Stimulated activated CD4-positive, alpha-beta T cell treated with anti-CD3 and anti-CD28 coated beads, Interleukin-1b, Interleukin-23, amount 100 ng/mL, for 1 hour (primary cell): ENCODE measurements around the gene UBALD1.
A peak's percentile ranks its signal among the peaks of the same experiment; 100 is the strongest.

Experiments
- DNase-seq, 2 donors: peaks; one replicate each; pipeline ENCODE4 v3.0.0-alpha.2; 2020; ENCODE audit warnings: low read depth in 2 of 2

Gene UBALD1

DNA sequence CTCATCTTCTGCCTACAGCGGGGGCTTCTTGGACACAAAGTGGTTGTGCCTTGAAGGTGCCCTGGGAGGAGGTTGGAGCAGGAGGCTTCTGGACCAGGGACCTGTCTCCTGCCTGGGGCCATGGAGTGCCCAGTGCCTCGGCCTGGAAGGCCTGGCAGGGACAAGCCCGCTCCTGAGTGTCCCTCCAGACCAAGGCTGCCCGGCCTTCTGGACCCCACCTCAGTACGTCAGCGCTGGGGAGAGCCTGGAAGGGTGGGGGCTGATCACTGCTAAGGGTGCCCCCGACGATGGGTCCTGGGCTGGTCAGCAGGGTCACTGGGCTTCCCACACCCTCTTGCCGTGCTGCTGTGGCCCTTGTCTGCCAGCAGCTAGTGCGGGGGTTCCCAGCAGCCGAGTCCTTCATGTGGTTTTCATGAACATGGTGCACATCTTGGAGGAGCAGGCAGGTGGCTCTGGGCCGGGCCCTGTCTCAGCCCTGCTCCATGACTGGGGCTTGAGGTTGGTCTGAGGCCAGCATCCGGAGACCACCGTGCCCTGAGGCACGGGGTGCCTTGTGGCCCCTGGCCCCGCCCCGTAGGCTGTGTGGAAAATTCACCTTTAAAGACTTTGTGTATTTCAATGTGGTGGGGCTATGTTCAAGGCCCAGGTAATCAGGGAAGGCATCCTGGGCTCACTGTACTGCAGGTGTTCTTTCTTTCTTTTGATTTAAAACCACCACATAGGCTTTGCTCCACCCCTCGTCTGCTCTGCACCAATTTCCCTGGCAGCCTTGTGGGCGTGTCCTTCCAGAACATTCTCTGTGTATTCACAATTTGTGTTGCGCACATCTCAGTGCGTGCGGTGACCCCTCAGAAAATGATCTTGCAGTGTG lies 32.3 kb upstream of the UBALD1 start:
- no peak for DNase-seq

DNA sequence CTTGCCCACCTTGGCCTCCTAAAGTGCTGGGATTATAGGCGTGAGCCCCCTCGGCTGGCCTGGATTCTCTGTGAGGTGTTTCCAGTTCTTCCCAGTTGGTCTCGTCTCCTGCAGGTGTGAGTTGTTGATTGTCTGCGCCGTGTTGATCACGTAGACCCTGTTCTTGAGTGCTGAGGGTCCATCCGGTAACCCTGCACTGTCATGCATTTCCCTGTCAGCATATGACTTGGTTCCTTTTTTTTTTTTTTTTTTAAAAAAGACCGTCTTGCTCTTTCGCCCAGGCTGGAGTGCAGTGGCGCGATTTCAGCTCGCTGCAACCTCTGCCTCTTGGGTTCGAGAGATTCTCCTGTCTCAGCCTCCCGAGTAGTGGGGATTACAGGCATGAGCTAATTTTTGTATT lies 27.2 kb upstream of the UBALD1 start:
- no peak for DNase-seq

- no peak for DNase-seq
These were observed 26.6 kb upstream of the UBALD1 start for GRCh38 chr16:4641306-4641687.

GRCh38 chr16:4640572-4641305 lies 26.1 kb upstream of the UBALD1 start:
- no peak for DNase-seq

DNA sequence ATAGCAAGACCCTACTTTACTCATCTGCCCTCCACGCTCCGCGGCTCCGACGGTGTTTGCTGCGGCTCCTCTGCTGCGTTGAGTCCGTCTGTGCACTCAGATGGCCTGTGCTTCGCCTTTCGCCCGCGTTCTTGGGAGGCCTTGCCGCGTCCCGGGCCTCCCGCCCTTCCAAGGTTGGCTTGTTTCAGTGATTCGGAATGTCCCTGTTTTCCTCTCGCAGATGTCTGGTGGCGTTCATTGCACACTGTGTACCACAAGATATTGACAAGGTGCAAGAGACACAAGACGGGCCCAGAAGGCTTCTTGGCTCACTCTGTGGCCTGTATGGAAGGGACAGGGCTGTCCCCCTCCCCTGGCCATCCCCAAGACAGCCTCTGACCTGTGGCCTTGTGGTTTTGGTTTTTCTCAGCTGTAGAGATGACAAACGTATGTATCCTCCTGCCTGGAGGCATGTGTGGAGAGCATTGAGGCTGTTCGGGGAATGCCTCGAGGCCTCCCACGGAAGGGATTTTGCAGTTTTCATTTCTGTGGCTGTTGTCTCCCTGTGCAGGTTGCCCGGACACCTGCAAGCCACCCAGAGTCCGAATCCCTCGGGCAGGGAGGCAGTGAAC lies 25.3 kb upstream of the UBALD1 start:
- no peak for DNase-seq

GRCh38 chr16:4637501-4638166 lies 22.9 kb upstream of the UBALD1 start:
- DNase-seq = no peak

DNA sequence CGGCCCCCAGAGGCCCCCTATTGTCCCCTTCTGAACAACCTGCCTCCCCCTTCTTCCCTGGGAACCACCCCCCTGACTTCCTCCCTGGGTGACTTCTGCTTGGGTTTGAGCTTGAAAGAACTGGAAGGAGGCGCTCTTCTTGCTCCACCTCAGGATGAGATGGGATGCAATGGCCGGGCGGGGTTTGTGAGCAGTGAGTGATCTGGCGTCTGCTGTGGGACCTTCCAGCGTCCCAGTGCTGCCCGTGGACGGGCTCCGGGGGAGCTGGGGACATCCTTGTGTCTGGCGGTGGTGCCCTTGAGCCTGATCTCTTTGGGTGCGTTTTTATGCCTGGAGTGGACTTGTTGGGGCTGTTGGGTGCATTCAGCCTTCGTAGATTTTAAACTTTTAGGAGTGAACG lies 21.5 kb upstream of the UBALD1 start:
- no peak for DNase-seq

- DNase-seq = no peak
These were observed 20.1 kb upstream of the UBALD1 start for GRCh38 chr16:4634768-4635167.

DNA sequence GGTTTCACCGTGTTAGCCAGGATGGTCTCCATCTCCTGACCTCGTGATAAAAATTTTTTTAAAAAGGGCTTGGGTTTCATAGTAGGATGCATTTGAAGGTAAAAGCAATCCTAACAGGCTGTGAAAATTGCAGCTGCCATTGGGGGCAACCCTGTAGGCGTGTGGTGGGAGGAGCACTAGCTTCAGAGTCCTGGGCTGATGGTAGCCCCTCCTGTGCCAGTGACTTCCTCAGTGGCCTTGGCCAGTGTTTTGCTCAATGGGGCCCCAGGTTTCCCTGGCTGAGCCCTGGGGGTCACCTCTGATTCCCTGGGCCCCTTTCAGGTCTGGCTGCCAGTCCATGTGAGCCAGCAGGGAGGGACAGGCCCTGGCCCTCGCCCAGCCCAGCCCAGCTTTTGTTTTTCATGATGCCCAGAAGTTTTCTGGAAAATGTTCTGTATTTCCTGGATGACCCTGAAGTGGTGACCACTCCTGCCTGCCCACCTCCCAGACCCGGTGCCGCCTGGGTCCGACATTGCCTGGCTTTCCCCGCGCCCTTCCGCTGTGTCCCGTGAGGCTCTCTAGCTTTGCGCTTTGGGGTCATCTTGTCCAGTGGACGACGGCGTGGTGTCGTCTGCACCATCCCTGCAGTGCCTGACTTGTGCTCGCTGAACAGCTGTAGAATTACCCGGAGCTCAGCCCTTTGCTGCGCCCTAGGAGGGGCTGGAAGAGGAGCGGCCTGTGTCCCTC lies 19.4 kb upstream of the UBALD1 start:
- DNase-seq = no peak

- no peak for DNase-seq
These were observed 16.8 kb upstream of the UBALD1 start for GRCh38 chr16:4631444-4631843.

GRCh38 chr16:4628283-4628682 lies 13.6 kb upstream of the UBALD1 start:
- no peak for DNase-seq

DNA sequence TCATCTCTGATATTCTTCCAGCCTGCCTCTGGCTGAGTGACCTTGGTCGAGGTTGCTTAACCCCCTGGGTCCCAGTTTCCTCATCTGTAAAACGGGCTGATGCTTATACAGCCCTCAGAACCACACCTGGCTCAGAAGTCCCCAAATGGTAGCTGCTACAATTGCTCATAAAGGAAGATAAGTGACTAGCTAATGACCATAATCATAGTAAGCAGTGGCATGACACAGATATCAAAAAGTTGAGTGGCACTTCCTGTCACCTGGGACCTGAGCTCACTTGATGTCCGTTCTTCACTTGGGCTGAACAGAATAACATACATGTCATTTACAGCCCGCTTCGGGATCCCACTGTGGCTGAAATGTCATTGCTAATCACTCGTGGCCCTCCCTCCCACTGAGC lies 11.7 kb upstream of the UBALD1 start:
- DNase-seq = no peak

- no peak for DNase-seq
These were observed 11.0 kb upstream of the UBALD1 start for GRCh38 chr16:4625560-4626159.

DNA sequence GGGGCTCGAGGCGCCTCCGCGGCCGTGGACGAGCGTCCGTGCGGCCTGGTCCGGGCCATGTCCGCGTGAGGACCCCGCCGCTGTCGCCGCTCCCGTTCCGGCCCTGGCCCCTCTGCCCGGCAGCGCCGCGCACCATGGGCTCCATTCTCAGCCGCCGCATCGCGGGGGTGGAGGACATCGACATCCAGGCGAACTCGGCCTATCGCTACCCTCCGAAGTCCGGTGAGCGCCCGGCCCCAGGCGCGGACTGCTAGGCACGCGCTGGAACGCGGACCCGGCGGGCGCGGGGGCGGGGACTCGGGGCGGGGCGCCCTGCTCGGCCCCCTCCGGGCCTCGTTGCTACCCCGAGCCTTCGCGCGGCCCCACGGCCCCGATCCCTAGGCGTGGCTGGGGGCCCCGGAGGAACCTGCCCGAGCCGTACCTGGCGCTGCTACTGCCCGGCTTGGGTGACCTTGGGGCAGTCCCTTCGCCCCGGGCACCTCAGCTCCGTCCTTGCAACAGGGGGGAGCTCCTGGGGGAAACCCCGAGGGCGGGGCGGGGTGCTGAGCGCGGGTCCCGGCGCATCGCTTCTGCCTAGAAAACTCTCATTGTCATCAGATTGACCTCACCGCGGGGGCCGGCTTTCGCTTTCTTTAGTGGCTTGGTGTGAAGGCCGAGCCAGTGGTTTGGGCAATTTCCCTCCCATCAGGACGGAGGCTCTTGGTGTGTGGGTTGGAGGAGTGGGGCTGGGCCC lies 10.3 kb upstream of the UBALD1 start:
- peak in 1 of 2 donors; percentile 50 for DNase-seq

DNA sequence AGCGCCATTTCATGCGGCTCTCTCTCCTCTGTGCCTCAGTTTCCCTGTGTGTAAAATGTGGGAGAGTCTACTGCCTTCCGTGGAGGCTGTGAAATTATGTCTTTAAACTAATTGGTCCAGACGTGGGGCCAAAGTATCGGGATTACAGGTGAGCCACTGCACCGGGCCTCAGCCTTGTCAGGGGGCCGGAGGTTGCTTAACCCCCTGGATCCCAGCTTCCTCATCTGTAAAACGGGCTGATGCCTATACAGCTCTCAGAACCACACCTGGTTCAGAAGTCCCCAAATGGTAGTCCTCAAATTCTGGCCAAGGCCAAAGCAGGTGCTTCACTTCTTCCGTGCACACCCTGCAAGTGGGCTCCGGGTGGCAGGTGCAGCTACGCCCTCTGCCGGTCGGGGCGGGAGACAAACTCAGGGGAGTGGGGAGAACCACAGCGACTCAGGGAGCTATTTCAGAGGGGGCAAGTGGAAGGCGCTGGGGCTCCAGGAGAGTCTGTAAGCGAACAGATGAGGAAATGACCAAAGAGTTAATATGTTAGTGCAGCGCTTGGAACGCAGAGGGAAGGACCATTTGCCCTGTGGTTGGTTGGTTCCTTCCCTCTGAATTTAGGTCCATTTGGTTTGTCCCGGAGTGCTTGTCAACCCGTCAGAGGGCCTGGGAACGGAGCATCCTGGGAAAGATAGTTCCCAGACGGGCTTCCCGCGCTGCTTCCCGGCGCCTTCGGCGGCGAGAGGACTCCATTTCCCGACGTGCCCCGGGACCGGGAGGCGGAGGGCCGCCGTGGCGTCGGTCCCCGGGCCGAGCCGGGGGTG lies 9.5 kb upstream of the UBALD1 start, which contains the start of gene MGRN1:
MGRN1 (plus strand) TSS at position 812 of the 812 bp plus-strand sequence. CDS start 135 bp downstream, outside the sequence.
- DNase-seq = peak; percentile 78 to 80

DNA sequence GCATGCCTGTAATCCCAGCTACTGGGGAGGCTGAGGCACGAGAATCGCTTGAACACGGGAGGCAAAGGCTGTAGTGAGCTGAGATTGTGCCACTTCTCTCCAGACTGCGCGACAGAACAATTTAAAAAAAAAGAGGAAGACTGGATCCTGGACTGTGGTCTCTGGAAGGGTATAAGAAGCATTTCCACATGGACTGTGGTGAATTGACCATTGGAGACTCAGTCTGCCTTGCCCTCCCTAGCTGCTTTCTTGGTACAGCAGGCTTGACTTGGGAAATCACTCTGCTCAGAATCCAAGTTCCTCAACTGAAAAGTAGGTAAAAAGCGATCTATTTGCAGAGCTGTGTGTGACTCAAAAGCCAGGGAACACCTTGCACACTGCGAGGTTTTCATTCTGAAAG lies 8.9 kb upstream of the UBALD1 start:
- DNase-seq = no peak

DNA sequence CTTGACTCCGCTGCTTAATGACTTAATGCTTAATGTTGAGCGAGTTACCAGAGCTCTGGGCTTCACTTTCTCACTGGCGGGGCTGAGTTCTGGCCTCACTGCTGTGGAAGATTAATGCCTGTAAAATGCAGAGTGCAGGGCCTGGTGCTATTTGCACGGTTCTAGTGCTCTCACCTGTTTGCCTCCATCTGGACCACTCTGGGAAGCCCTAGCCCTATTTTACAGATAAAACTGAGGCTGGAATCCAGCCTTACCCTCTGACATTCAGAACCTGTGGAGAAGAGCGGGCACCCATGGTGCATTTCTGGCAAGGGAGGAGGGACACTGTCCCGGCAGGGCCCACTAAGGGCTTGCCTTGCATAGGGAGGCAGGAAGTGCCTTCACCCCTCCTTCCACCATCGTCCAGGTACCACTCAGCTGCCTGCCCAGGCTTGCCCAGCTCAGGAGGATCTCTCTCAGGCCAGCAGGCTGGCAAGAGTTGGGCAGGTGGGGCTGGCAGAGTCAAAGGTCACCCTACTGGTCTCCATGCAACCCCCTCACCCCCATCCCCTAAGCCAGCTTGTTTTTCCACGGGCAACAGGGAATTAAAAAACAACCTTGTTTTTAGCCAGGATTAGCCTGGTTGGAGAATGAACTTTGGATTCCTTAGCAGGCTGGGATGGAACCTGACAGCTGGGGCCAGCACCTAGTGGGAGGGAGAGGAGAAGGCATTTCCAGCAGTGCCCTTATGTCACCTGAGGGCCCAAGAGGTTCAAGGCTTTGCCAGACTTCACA lies 4.1 kb upstream of the UBALD1 start:
- no peak for DNase-seq

- DNase-seq = no peak
These were observed 3.2 kb upstream of the UBALD1 start for GRCh38 chr16:4617880-4618279.
